HL-60 (cell line): ENCODE results near the gene SPG21.

Experiments used
- GABPA ChIP-seq: IDR thresholded peaks from 2 replicates; pipeline ENCODE4 v1.6.1; 2012; ENCODE audit warnings: low read depth
- POLR2AphosphoS5 ChIP-seq: IDR thresholded peaks from 2 replicates; pipeline ENCODE4 v1.6.1; 2012; ENCODE audit warnings: low read depth
- TF ChIP-seq, protein P1 (sequence below): IDR thresholded peaks from one replicate; pipeline ENCODE4 v1.5.1; 2011; ENCODE audit warnings: low read length, control low read depth, inconsistent platforms; ENCODE audit not compliant: insufficient read depth
- TF ChIP-seq, protein P2 (sequence below): IDR thresholded peaks from 2 replicates; pipeline ENCODE4 v1.6.1; 2012; ENCODE audit warnings: low read depth; ENCODE audit not compliant: insufficient replicate concordance

DNA sequence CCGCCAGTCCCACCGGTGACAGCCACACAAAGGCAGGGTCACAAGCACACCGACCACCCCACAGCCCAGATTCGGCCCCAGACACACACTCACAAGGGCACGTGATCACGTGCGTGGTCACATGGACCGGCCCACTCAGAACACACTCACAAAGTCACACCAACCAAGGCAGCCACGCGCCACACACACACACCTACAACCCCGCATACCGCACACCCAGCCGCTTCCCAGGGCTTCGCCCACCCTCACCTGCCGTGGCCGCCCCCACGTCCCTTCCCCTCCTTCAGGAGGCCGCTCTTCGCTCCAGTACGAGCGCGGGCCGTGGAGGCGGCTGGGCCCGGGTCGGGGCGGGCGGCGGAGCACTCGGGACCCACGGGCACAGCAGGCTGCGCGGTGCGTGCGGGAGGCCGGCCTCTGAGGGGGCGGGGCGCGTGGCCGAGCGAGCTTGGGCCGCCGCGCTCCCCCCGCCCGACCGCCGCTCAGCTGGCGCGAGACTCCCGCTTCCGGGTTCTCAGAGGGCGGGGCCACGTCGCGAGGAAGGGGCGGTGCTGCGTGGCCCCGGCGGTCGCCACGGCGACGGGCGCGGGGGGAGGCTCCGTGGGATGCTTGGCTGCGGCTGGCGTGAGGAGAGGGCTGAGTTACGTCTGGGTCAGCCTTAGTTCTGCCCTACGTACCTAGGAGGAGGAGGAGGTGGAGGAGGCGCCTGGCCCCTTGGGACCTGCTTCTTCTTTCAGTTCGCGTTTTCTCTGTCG lies at the start of gene SPG21:
- TF ChIP-seq POLR2AphosphoS5 (no peak), GABPA (no peak)
- TF ChIP-seq, protein P1, sequence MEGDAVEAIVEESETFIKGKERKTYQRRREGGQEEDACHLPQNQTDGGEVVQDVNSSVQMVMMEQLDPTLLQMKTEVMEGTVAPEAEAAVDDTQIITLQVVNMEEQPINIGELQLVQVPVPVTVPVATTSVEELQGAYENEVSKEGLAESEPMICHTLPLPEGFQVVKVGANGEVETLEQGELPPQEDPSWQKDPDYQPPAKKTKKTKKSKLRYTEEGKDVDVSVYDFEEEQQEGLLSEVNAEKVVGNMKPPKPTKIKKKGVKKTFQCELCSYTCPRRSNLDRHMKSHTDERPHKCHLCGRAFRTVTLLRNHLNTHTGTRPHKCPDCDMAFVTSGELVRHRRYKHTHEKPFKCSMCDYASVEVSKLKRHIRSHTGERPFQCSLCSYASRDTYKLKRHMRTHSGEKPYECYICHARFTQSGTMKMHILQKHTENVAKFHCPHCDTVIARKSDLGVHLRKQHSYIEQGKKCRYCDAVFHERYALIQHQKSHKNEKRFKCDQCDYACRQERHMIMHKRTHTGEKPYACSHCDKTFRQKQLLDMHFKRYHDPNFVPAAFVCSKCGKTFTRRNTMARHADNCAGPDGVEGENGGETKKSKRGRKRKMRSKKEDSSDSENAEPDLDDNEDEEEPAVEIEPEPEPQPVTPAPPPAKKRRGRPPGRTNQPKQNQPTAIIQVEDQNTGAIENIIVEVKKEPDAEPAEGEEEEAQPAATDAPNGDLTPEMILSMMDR = no peak
- TF ChIP-seq, protein P2, sequence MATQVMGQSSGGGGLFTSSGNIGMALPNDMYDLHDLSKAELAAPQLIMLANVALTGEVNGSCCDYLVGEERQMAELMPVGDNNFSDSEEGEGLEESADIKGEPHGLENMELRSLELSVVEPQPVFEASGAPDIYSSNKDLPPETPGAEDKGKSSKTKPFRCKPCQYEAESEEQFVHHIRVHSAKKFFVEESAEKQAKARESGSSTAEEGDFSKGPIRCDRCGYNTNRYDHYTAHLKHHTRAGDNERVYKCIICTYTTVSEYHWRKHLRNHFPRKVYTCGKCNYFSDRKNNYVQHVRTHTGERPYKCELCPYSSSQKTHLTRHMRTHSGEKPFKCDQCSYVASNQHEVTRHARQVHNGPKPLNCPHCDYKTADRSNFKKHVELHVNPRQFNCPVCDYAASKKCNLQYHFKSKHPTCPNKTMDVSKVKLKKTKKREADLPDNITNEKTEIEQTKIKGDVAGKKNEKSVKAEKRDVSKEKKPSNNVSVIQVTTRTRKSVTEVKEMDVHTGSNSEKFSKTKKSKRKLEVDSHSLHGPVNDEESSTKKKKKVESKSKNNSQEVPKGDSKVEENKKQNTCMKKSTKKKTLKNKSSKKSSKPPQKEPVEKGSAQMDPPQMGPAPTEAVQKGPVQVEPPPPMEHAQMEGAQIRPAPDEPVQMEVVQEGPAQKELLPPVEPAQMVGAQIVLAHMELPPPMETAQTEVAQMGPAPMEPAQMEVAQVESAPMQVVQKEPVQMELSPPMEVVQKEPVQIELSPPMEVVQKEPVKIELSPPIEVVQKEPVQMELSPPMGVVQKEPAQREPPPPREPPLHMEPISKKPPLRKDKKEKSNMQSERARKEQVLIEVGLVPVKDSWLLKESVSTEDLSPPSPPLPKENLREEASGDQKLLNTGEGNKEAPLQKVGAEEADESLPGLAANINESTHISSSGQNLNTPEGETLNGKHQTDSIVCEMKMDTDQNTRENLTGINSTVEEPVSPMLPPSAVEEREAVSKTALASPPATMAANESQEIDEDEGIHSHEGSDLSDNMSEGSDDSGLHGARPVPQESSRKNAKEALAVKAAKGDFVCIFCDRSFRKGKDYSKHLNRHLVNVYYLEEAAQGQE = no peak
